Neural cell (in vitro differentiated cells): ENCODE data around the gene STX8. TPM values are rescaled to one million over a fixed set of nuclear protein-coding genes. Genes with fewer than 3 reads are reported as not detected.

Source experiments
- H2AFZ ChIP-seq: fragments of 200-600, 300-800 bp; sonication (generic), shearing (Covaris generic); 2 replicates; pipeline ENCODE4 v1.6.0; 2014; ENCODE audit warnings: low read depth, mild to moderate bottlenecking, antibody characterized with exemption, low read length, moderate library complexity
- H3F3A ChIP-seq: fragments of 200-600 bp; shearing (Covaris generic); 2 replicates; pipeline ENCODE4 v1.6.1; 2016; ENCODE audit warnings: mild to moderate bottlenecking, moderate library complexity, mixed read lengths, antibody characterized with exemption, low read length; ENCODE audit not compliant: insufficient read depth, poor library complexity, severe bottlenecking
- H3K27ac ChIP-seq: fragments of 200-600, 300-800 bp; sonication (generic), shearing (Covaris generic); 2 replicates; pipeline ENCODE4 v1.5.1; 2014; ENCODE audit warnings: mild to moderate bottlenecking, low read length, moderate library complexity
- H3K27me3 ChIP-seq: fragments of 300-800, 200-600 bp; sonication (generic), shearing (Covaris generic); 2 replicates; pipeline ENCODE4 v1.6.0; 2014; ENCODE audit warnings: mild to moderate bottlenecking, low read depth, low read length, moderate library complexity; ENCODE audit not compliant: insufficient read depth
- H3K36me3 ChIP-seq: fragments of 300-800, 200-600 bp; sonication (generic), shearing (Covaris generic); 2 replicates; pipeline ENCODE4 v1.5.1; 2014; ENCODE audit warnings: mild to moderate bottlenecking, antibody characterized with exemption, low read length, moderate library complexity; ENCODE audit not compliant: insufficient read depth
- H3K4me2 ChIP-seq: fragments of 300-800, 200-600 bp; sonication (generic), shearing (Covaris generic); 2 replicates; pipeline ENCODE4 v1.6.0; 2014; ENCODE audit warnings: mild to moderate bottlenecking, low read length
- H3K4me3 ChIP-seq: fragments of 300-800, 200-600 bp; sonication (generic), shearing (Covaris generic); 2 replicates; pipeline ENCODE4 v1.5.1; 2014; ENCODE audit warnings: mild to moderate bottlenecking, low read length, moderate library complexity
- H3K79me2 ChIP-seq: fragments of 200-600 bp; shearing (Covaris generic); replicated peaks from 2 replicates; pipeline ENCODE4 v1.6.0; 2014; ENCODE audit warnings: mild to moderate bottlenecking, low read length, moderate library complexity; ENCODE audit not compliant: insufficient read depth
- H3K9ac ChIP-seq: fragments of 300-800, 200-600 bp; sonication (generic), shearing (Covaris generic); 2 replicates; pipeline ENCODE4 v1.6.1; 2016; ENCODE audit warnings: mild to moderate bottlenecking, low read length, mixed read lengths
- H3K9me2 ChIP-seq: fragments of 200-600 bp; shearing (Covaris generic); 2 replicates; pipeline ENCODE4 v1.6.1; 2016; ENCODE audit warnings: mild to moderate bottlenecking, low read length, mixed read lengths; ENCODE audit not compliant: insufficient read depth
- H3K9me3 ChIP-seq: fragments of 200-600, 300-800 bp; sonication (generic), shearing (Covaris generic); 2 replicates; pipeline ENCODE4 v1.6.1; 2016; ENCODE audit warnings: mild to moderate bottlenecking, mixed run types, low read length, moderate library complexity, mixed read lengths
- H4K20me1 ChIP-seq: fragments of 200-600 bp; shearing (Covaris generic); 2 replicates; pipeline ENCODE4 v1.6.1; 2016; ENCODE audit warnings: mild to moderate bottlenecking, mixed run types; ENCODE audit not compliant: insufficient read depth
- EP300 ChIP-seq: fragments of 450-650 bp; conservative IDR thresholded peaks from 2 replicates; pipeline ENCODE4 v1.6.1; 2014; ENCODE audit warnings: antibody characterized with exemption, mild to moderate bottlenecking, moderate library complexity; ENCODE audit not compliant: poor library complexity, severe bottlenecking
- EZH2 ChIP-seq: fragments of 200-600, 300-800 bp; shearing (Covaris generic), sonication (generic); IDR thresholded peaks from 2 replicates; pipeline ENCODE4 v1.6.1; 2014; ENCODE audit warnings: antibody characterized with exemption, low read length, borderline replicate concordance, mild to moderate bottlenecking; ENCODE audit not compliant: insufficient read depth, poor library complexity, severe bottlenecking
- MXI1 ChIP-seq: fragments of 450-650 bp; conservative IDR thresholded peaks from 2 replicates; pipeline ENCODE4 v1.6.1; 2014; ENCODE audit warnings: antibody characterized with exemption, mild to moderate bottlenecking; ENCODE audit not compliant: poor library complexity, severe bottlenecking
- POLR2AphosphoS5 ChIP-seq: IDR thresholded peaks from 2 replicates; pipeline ENCODE4 v1.6.1; 2012
- RAD21 ChIP-seq: fragments of 450-650 bp; conservative IDR thresholded peaks from 2 replicates; pipeline ENCODE4 v1.6.1; 2014; ENCODE audit warnings: antibody characterized with exemption, mild to moderate bottlenecking, moderate library complexity
- SMC3 ChIP-seq: fragments of 450-650 bp; conservative IDR thresholded peaks from 2 replicates; pipeline ENCODE4 v1.6.1; 2014; ENCODE audit warnings: antibody characterized with exemption, mild to moderate bottlenecking, moderate library complexity; ENCODE audit not compliant: poor library complexity
- TAF1 ChIP-seq: IDR thresholded peaks from 2 replicates; pipeline ENCODE4 v1.6.1; 2012; ENCODE audit warnings: low read depth
- polyA plus RNA-seq: library from polyadenylated mRNA; depleted of rRNA; stranded (reverse); fragments of >200 nt; gene quantifications from 2 replicates; pipeline ENCODE4 v1.2.3, GENCODE V29; 2014
- TF ChIP-seq, protein P1 (sequence below): fragments of 450-650 bp; IDR thresholded peaks from 2 replicates; pipeline ENCODE4 v1.5.1; 2014; ENCODE audit warnings: antibody characterized with exemption, mild to moderate bottlenecking, moderate library complexity; ENCODE audit not compliant: poor library complexity, severe bottlenecking
- TF ChIP-seq, protein P2 (sequence below): IDR thresholded peaks from 2 replicates; pipeline ENCODE4 v1.6.1; 2012; ENCODE audit warnings: borderline replicate concordance

Gene STX8
- polyA plus RNA-seq, 1 donor from 2014 or later = 100 TPM

GRCh38 chr17:9439851-9440250 is 135.8 kb downstream of the STX8 start:
- Histone ChIP-seq H3K27ac (no peak overlapping the region), H3K36me3 (no peaks in the 10 kb centered on the region), H4K20me1 (no peaks in the 10 kb centered on the region), H3K9me2 (no peaks in the 10 kb centered on the region), H2AFZ (no peak overlapping the region), H3K4me3 (no peak overlapping the region), H3K79me2 (no peaks in the 10 kb centered on the region), H3K9me3 (no peaks in the 10 kb centered on the region), H3K27me3 (no peaks in the 10 kb centered on the region), H3K9ac (no peak overlapping the region), H3K4me2 (no peak overlapping the region), H3F3A (no peaks in the 10 kb centered on the region)
- TF ChIP-seq EZH2 (no peak), RAD21 (no peak), TAF1 (no peak), SMC3 (no peak), MXI1 (no peak), EP300 (no peak), POLR2AphosphoS5 (no peak)
- TF ChIP-seq, protein P1, sequence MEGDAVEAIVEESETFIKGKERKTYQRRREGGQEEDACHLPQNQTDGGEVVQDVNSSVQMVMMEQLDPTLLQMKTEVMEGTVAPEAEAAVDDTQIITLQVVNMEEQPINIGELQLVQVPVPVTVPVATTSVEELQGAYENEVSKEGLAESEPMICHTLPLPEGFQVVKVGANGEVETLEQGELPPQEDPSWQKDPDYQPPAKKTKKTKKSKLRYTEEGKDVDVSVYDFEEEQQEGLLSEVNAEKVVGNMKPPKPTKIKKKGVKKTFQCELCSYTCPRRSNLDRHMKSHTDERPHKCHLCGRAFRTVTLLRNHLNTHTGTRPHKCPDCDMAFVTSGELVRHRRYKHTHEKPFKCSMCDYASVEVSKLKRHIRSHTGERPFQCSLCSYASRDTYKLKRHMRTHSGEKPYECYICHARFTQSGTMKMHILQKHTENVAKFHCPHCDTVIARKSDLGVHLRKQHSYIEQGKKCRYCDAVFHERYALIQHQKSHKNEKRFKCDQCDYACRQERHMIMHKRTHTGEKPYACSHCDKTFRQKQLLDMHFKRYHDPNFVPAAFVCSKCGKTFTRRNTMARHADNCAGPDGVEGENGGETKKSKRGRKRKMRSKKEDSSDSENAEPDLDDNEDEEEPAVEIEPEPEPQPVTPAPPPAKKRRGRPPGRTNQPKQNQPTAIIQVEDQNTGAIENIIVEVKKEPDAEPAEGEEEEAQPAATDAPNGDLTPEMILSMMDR = no peak
- TF ChIP-seq, protein P2, sequence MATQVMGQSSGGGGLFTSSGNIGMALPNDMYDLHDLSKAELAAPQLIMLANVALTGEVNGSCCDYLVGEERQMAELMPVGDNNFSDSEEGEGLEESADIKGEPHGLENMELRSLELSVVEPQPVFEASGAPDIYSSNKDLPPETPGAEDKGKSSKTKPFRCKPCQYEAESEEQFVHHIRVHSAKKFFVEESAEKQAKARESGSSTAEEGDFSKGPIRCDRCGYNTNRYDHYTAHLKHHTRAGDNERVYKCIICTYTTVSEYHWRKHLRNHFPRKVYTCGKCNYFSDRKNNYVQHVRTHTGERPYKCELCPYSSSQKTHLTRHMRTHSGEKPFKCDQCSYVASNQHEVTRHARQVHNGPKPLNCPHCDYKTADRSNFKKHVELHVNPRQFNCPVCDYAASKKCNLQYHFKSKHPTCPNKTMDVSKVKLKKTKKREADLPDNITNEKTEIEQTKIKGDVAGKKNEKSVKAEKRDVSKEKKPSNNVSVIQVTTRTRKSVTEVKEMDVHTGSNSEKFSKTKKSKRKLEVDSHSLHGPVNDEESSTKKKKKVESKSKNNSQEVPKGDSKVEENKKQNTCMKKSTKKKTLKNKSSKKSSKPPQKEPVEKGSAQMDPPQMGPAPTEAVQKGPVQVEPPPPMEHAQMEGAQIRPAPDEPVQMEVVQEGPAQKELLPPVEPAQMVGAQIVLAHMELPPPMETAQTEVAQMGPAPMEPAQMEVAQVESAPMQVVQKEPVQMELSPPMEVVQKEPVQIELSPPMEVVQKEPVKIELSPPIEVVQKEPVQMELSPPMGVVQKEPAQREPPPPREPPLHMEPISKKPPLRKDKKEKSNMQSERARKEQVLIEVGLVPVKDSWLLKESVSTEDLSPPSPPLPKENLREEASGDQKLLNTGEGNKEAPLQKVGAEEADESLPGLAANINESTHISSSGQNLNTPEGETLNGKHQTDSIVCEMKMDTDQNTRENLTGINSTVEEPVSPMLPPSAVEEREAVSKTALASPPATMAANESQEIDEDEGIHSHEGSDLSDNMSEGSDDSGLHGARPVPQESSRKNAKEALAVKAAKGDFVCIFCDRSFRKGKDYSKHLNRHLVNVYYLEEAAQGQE = no peak

DNA sequence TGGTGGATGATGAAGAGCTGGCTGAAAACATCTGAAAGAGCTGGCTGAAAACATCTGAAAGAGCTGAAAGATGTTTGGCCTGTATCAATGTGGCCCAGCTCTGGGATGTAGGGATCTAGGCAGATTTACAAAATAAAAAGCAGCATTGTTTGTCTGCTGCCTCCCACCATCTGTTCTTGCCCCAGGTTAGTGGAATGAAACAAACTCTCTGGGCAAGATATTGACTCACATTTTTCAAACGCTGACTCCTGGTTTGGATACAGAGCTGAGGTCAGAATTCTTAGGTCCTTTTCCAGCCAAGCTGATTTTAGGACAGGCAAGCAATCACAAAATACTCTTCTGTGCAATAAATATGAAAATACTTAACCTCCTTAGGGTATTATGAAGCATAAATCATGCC is 139.0 kb downstream of the STX8 start:
- Histone ChIP-seq H3K4me2 (no peak overlapping the region), H3K4me3 (no peak overlapping the region), H3K9me3 (no peaks in the 10 kb centered on the region), H4K20me1 (no peaks in the 10 kb centered on the region), H3K9ac (no peak overlapping the region), H3K27ac (no peak overlapping the region), H3K36me3 (no peaks in the 10 kb centered on the region), H2AFZ (no peak overlapping the region), H3K9me2 (no peaks in the 10 kb centered on the region), H3K79me2 (no peaks in the 10 kb centered on the region), H3F3A (no peaks in the 10 kb centered on the region), H3K27me3 (no peaks in the 10 kb centered on the region)
- no peak for TF ChIP-seq RAD21
- TF ChIP-seq TAF1 = no peak
- TF ChIP-seq, protein P2 = no peak
- TF ChIP-seq SMC3 = no peak
- TF ChIP-seq POLR2AphosphoS5 = no peak
- TF ChIP-seq EP300 = no peak
- no peak for TF ChIP-seq EZH2
- TF ChIP-seq, protein P1 = no peak
- no peak for TF ChIP-seq MXI1
